ENCODE data around the gene AKAP6. TPM values are rescaled to one million over a fixed set of nuclear protein-coding genes. Genes with fewer than 3 reads are reported as not detected.

Gene AKAP6
- total and polyA plus RNA-seq, 2 of the 8 experiments (the other 6 are each of a cell fraction or from before 2014, with no cell fraction given): 0.09 to 0.89 TPM

DNA sequence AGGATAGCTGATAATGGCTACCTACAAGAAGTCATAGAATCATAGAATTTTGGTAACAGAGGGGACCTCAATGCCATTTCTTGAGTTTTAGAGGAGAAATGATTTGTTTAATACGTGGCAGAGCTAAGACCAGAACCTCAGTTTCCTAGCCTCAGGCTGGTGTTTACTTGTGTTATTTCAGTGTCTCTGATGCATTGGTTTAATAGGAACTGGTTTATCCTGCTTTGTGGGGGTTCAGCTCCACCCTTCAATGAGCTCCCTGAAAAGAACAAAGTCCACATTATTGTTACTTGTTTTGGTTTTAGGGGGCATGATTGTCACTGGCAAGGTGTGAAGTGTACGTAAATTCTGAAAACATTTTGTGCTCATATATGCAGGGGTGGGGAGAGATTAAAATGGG lies 55.4 kb downstream of the AKAP6 start:
- H2BK5ac ChIP-seq (ENCODE audit: low read depth, low read length): no peak overlapping the region
- TF ChIP-seq NRF1 (IDR thresholded peaks at IDR 0.05; ENCODE audit: low read depth, low read length) (no peak), TAF1 (IDR thresholded peaks at IDR 0.05; ENCODE audit: low read depth, low read length) (no peak), EGR1 (IDR thresholded peaks at IDR 0.05; ENCODE audit: borderline replicate concordance, low read depth, low read length) (no peak), CEBPB (IDR thresholded peaks at IDR 0.05; ENCODE audit: low read depth, low read length) (no peak), TEAD4 (IDR thresholded peaks at IDR 0.05; ENCODE audit: low read depth, low read length) (no peak), EP300 (IDR thresholded peaks at IDR 0.05; ENCODE audit: borderline replicate concordance in 1 of 2, low read depth in 2 of 2, low read length in 2 of 2) (no peak), SP1 (IDR thresholded peaks at IDR 0.05; ENCODE audit: low read depth, low read length) (no peak), PHF8 (conservative IDR thresholded peaks at IDR 0.05; ENCODE audit: low read depth, low read length) (no peak), SAP30 (IDR thresholded peaks at IDR 0.05; ENCODE audit: insufficient read depth, insufficient replicate concordance, low read length) (no peak), CBX8 (IDR thresholded peaks at IDR 0.05; ENCODE audit: borderline replicate concordance, low read depth, low read length) (no peak), RBBP5 (IDR thresholded peaks at IDR 0.05; ENCODE audit: borderline replicate concordance, low read depth, low read length) (no peak), SP2 (IDR thresholded peaks at IDR 0.05; ENCODE audit: low read length) (no peak), USF2 (IDR thresholded peaks at IDR 0.05; ENCODE audit: low read length) (no peak)
- H3K79me1 ChIP-seq (ENCODE audit: low read depth, low read length): no peaks in the 10 kb centered on the region
- no peak overlapping the region for H3K18ac ChIP-seq (ENCODE audit: extremely low read depth, low read length)
- H3K4me2 ChIP-seq (ENCODE audit: insufficient read depth in 1 of 2, low read depth in 2 of 2, low read length in 2 of 2): no peak overlapping the region
- H3K9me3 ChIP-seq (ENCODE audit: insufficient read depth in 2 of 2, low read depth in 1 of 2, low read length in 1 of 2): no peaks in the 10 kb centered on the region
- H2BK120ac ChIP-seq (replicated peaks; ENCODE audit: low read depth, low read length): no peak overlapping the region
- no peak overlapping the region for H3K4me3 ChIP-seq (ENCODE audit: extremely low read depth in 1 of 4, insufficient read depth in 2 of 4, low read depth in 3 of 4, low read length in 4 of 4)
- no peak overlapping the region for H4K5ac ChIP-seq (ENCODE audit: insufficient read length, low read depth, low read length)
- H3K23me2 ChIP-seq (ENCODE audit: low read depth, low read length): no peaks in the 10 kb centered on the region
- H2BK20ac ChIP-seq (ENCODE audit: low read length): no peak overlapping the region
- H3K27ac ChIP-seq (ENCODE audit: low read depth, low read length): no peak overlapping the region
- H3K27me3 ChIP-seq (replicated peaks in 1 of 4; ENCODE audit: control insufficient read depth in 3 of 4, extremely low read depth in 1 of 4, insufficient read depth in 3 of 4, low read length in 3 of 4): no peaks in the 10 kb centered on the region
- ChIA-PET POLR2A (ENCODE audit: partially characterized antibody) (no interaction called here), CTCF (ENCODE audit: partially characterized antibody) (interaction anchor here (0.7 kb wide), 1 partner anchor 85 kb away, joined by 3 read pairs; no protein-coding TSS in a partner anchor)
- no peak overlapping the region for H3K14ac ChIP-seq (ENCODE audit: insufficient read length)
- WGBS, 2 experiments (ENCODE audit: extremely low coverage in 1 of 2, insufficient coverage in 1 of 2, insufficient read length in 1 of 2, insufficient replicate concordance in 2 of 2, low coverage in 1 of 2, low lambda C conversion rate in 2 of 2, missing lambda C conversion rate in 1 of 2): 93% methylated on average over 2 of the region's 2 CpGs; no CpG with 5 or more reads in 1 of the 2 experiments
- H2BK15ac ChIP-seq (ENCODE audit: low read length): no peak overlapping the region
- H2BK12ac ChIP-seq (ENCODE audit: low read depth, low read length): no peak overlapping the region
- no peaks in the 10 kb centered on the region for H3K79me2 ChIP-seq (ENCODE audit: control insufficient read depth in 1 of 2, insufficient read depth in 2 of 2, low read length in 2 of 2)
- no peaks in the 10 kb centered on the region for H3K4me1 ChIP-seq (replicated peaks in 1 of 4; ENCODE audit: control insufficient read depth in 3 of 4, insufficient read depth in 4 of 4, low read length in 3 of 4)
- H3K56ac ChIP-seq (replicated peaks; ENCODE audit: insufficient read length, low read depth, low read length): no peak overlapping the region
- no peak overlapping the region for H2AK5ac ChIP-seq (ENCODE audit: low read depth, low read length)
- no peak overlapping the region for H3K9ac ChIP-seq (replicated peaks in 1 of 4; ENCODE audit: extremely low read depth in 1 of 4, low read depth in 3 of 4, low read length in 3 of 4)
- H2AFZ ChIP-seq (ENCODE audit: low read length): no peak overlapping the region
- H3K36me3 ChIP-seq (ENCODE audit: control insufficient read depth in 2 of 4, insufficient read depth in 4 of 4, low read length in 3 of 4): no peaks in the 10 kb centered on the region
- H4K20me1 ChIP-seq (replicated peaks in 1 of 2; ENCODE audit: control insufficient read depth in 1 of 2, insufficient read depth in 2 of 2, low read length in 2 of 2): no peaks in the 10 kb centered on the region
- FAIRE-seq (no peak), DNase-seq (ENCODE audit: low read depth in 1 of 2, low spot score in 2 of 2) (no peak)
- H3K23ac ChIP-seq (ENCODE audit: insufficient read length): no peak overlapping the region
- no peak overlapping the region for H4K8ac ChIP-seq (ENCODE audit: extremely low read depth, insufficient read depth, low read length)
- no peak overlapping the region for H3K4ac ChIP-seq (replicated peaks; ENCODE audit: insufficient read length, low read depth, low read length)
- no peak overlapping the region for H4K91ac ChIP-seq (replicated peaks; ENCODE audit: insufficient read length, low read length)
